CD4-positive, alpha-beta memory T cell (primary cell): ENCODE measurements around the gene ATXN7L1. TPM values are rescaled to one million over a fixed set of nuclear protein-coding genes. Genes with fewer than 3 reads are reported as not detected.
"Not testable (repeated sequence)": the region's sequence is repeated elsewhere in the genome, so short reads cannot be mapped to it uniquely, and the experiment has no call there.

Source experiments
- CTCF ChIA-PET: fragments of 350-600 bp; sonication (Branson Sonifier 250); formaldehyde crosslinking; loops from one replicate; lab custom pipeline; 2021; ENCODE audit warnings: inconsistent platforms; ENCODE audit not compliant: partially characterized antibody; lab: Charles Lee
- POLR2A ChIA-PET: fragments of 350-600 bp; sonication (Branson Sonifier 250); formaldehyde crosslinking; loops from one replicate; lab custom pipeline; 2021; ENCODE audit not compliant: partially characterized antibody; lab: Charles Lee
- DNase-seq, 5 donors: peaks; one replicate each; pipeline versions ENCODE4 v3.0.0 to v3.0.0-alpha.2; 2020 to 2022; ENCODE audit warnings: mixed read lengths in 1 of 5
- H3K27ac ChIP-seq: one replicate; pipeline ENCODE4 v1.7.0; 2013; ENCODE audit warnings: low read depth, low read length
- H3K27me3 ChIP-seq: 2 replicates; pipeline ENCODE4 v1.7.0; 2013; ENCODE audit warnings: mild to moderate bottlenecking, low read length, moderate library complexity; ENCODE audit not compliant: insufficient read depth
- H3K36me3 ChIP-seq: 2 replicates; pipeline ENCODE4 v1.7.0; 2013; ENCODE audit warnings: mild to moderate bottlenecking, low read length, moderate library complexity; ENCODE audit not compliant: insufficient read depth
- H3K4me1 ChIP-seq: 2 replicates; pipeline ENCODE4 v1.7.0; 2013; ENCODE audit warnings: mild to moderate bottlenecking, low read length, moderate library complexity; ENCODE audit not compliant: insufficient read depth
- H3K4me3 ChIP-seq, 2 donors: one replicate each; pipeline ENCODE4 v1.7.0; 2013; ENCODE audit warnings: low read length in 2 of 2, mild to moderate bottlenecking in 1 of 2
- H3K9me3 ChIP-seq, 2 donors: one replicate each; pipeline ENCODE4 v1.7.0; 2013; ENCODE audit warnings: low read length in 2 of 2, control low read depth in 1 of 2; ENCODE audit not compliant: control insufficient read depth in 1 of 2
- H3K27ac Mint-ChIP-seq, 7 donors: one replicate each; pipeline ENCODE4 v1.8.0; 2020 to 2021; ENCODE audit warnings: mixed read lengths in 7 of 7, mild to moderate bottlenecking in 6 of 7, inconsistent platforms in 3 of 7, moderate library complexity in 3 of 7
- H3K27me3 Mint-ChIP-seq, 2 donors: one replicate each; pipeline ENCODE4 v1.8.0; 2020 to 2021; ENCODE audit warnings: mixed read lengths in 2 of 2
- H3K36me3 Mint-ChIP-seq, 2 donors: one replicate each; pipeline ENCODE4 v1.8.0; 2020 to 2021; ENCODE audit warnings: mixed read lengths in 2 of 2, inconsistent platforms in 1 of 2, mild to moderate bottlenecking in 1 of 2
- H3K4me1 Mint-ChIP-seq, 4 donors: one replicate each; pipeline ENCODE4 v1.8.0; 2020 to 2021; ENCODE audit warnings: mixed read lengths in 4 of 4, mild to moderate bottlenecking in 1 of 4
- H3K4me3 Mint-ChIP-seq, 8 donors: one replicate each; pipeline ENCODE4 v1.8.0; 2020 to 2021; ENCODE audit warnings: mixed read lengths in 8 of 8, mild to moderate bottlenecking in 7 of 8, moderate library complexity in 6 of 8, inconsistent platforms in 3 of 8
- H3K9me3 Mint-ChIP-seq, 8 donors: one replicate each; pipeline ENCODE4 v1.8.0; 2020 to 2021; ENCODE audit warnings: mixed read lengths in 8 of 8, mild to moderate bottlenecking in 5 of 8, inconsistent platforms in 3 of 8, moderate library complexity in 1 of 8
- intact Hi-C: fragments of 100-400 bp; cut with micrococcal nuclease; formaldehyde crosslinking; loops from one replicate; pipeline ENCODE4 v1.15.1; 2023
- polyA plus RNA-seq, 2 donors: library from polyadenylated mRNA; unstranded; fragments of 300-500 nt; fragmentation: Illumina TruSeq; gene quantifications; one replicate each; pipeline ENCODE4 v1.2.3, GENCODE V29; 2021
- total RNA-seq, 2 experiments: library from RNA; stranded (reverse); gene quantifications; one replicate each; pipeline ENCODE4 v1.2.3, GENCODE V29; 2021

The ATXN7L1 gene
- total and polyA plus RNA-seq, 4 experiments from 2014 or later: 8.7 to 62.2 (median 42.6) TPM

- no peaks in the 10 kb centered on the region for H3K27me3 ChIP-seq
- peaks cover 19% of the 10 kb centered on the region for H3K4me1 ChIP-seq
- Mint-ChIP-seq H3K27me3 (no peaks in the 10 kb centered on the region), H3K4me3 (no peak overlapping the region), H3K27ac (no peak overlapping the region), H3K4me1 (peaks cover 14 to 21% (median 17%) of the 10 kb centered on the region in 4 donors), H3K9me3 (peaks cover 0 to 5% (median 4%) of the 10 kb centered on the region in 8 donors), H3K36me3 (peaks cover 3 to 6% of the 10 kb centered on the region in 2 donors)
- no peaks in the 10 kb centered on the region for H3K36me3 ChIP-seq
- intact Hi-C loops: no loop called here
- ChIA-PET CTCF (interaction anchor here (0.8 to 1.0 kb wide), 2 partner anchors 48 to 51 kb away, joined by 3 read pairs; no protein-coding TSS in a partner anchor), POLR2A (interaction anchor here (1.3 kb wide), 1 partner anchor 145 kb away, joined by 3 read pairs; no protein-coding TSS in a partner anchor)
- H3K9me3 ChIP-seq: no peaks in the 10 kb centered on the region
- H3K27ac ChIP-seq: no peak overlapping the region
- DNase-seq: no peak
- H3K4me3 ChIP-seq: no peak overlapping the region
These were observed 171.0 kb downstream of the ATXN7L1 start for GRCh38 chr7:105705427-105705826.

DNA sequence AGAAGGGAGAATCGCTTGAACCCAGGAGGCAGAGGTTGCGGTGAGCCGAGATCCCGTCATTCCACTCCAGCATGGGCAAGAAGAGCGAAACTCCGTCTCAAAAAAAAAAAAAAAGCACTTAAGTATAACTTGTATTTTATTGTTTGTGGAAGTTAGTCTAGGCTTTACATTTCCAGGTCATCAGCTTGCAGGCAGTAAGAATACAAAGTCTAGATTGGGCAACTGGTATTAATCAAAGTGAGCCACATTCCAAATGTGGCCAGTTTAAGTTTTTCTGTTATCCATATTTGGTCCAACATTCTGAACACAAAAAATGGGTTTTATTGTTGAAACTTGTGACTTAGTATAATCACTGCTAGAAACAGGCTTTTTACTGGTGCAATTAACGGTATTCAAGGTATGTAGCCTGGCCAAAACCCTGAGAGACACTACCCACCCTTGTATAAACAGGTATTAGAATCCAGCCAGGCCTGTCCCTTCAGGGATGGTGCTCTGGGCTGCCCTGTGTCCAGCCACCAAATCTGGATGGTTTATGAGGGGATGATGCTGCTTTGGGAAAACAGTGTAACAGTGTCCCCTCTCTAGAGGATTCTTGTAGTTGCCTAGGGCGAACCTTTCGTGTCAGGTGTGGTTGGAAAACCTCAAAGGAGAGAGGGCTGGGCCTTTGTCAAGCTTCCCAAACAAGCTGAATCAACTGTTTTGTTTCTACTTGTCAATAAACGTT is 173.0 kb downstream of the ATXN7L1 start:
- no peaks in the 10 kb centered on the region for H3K9me3 Mint-ChIP-seq
- intact Hi-C loops: no loop called here
- H3K4me1 Mint-ChIP-seq: peaks cover 13 to 17% (median 15%) of the 10 kb centered on the region in 4 donors
- no peak overlapping the region for H3K4me3 Mint-ChIP-seq
- Histone ChIP-seq H3K9me3 (no peaks in the 10 kb centered on the region), H3K4me1 (peaks cover 15% of the 10 kb centered on the region), H3K36me3 (no peaks in the 10 kb centered on the region), H3K4me3 (no peak overlapping the region), H3K27ac (no peak overlapping the region), H3K27me3 (no peaks in the 10 kb centered on the region)
- peaks cover 0 to 2% of the 10 kb centered on the region in 2 donors for H3K36me3 Mint-ChIP-seq
- ChIA-PET POLR2A (no interaction called here), CTCF (interaction anchor here (1.1 kb wide), 1 partner anchor 47 kb away, joined by 3 read pairs; no protein-coding TSS in a partner anchor)
- H3K27me3 Mint-ChIP-seq: no peaks in the 10 kb centered on the region
- no peak for DNase-seq
- peak overlapping the region in 2 of 7 donors; percentile 17 to 59 for H3K27ac Mint-ChIP-seq

DNA sequence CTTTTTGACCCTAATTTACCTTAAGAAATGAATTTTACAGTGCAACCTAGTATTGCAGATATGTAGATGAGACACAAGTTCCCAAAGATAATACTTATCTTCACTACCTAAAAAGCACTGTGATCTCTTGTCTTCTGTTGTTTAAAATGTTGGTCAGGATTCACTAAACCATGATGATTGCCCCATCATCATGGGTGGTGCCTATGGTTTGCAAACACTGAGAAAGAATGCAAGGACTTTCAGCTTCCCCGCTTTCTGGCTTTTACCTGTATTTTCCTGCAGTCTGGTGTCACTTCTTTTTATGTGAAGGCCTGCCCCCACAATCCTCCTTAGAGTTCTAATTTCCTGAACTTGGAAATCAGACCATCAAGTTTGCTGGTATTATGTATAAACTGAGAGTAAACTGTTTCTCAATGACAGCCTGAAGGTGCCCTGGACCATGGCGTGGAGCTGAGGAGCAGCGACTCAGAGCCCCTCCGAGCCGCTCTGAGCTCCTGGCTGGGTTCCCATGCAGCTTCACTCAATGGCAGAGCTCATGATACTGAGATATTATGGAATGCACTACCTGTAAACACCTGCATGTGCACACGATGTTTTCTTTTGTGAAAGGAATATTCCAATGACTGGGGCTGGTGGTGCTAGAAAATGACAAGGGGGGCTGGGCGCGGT is 176.7 kb downstream of the ATXN7L1 start:
- Mint-ChIP-seq H3K9me3 (peaks cover 0 to 20% (median 10%) of the 10 kb centered on the region in 8 donors), H3K27ac (no peak overlapping the region), H3K4me3 (no peak overlapping the region), H3K4me1 (peaks cover 0 to 12% (median 6%) of the 10 kb centered on the region in 4 donors), H3K27me3 (no peaks in the 10 kb centered on the region), H3K36me3 (peaks cover 3 to 26% of the 10 kb centered on the region in 2 donors)
- no peaks in the 10 kb centered on the region for H3K36me3 ChIP-seq
- H3K4me1 ChIP-seq: no peaks in the 10 kb centered on the region
- DNase-seq: no peak
- no peaks in the 10 kb centered on the region for H3K9me3 ChIP-seq
- intact Hi-C loops: no loop called here
- no peak overlapping the region for H3K27ac ChIP-seq
- no peak overlapping the region for H3K4me3 ChIP-seq
- ChIA-PET POLR2A (interaction anchor here (0.8 kb wide), 1 partner anchor 9 kb away, joined by 3 read pairs; no protein-coding TSS in a partner anchor), CTCF (interaction anchor here (1.2 kb wide), 1 partner anchor 43 kb away, joined by 6 read pairs; no protein-coding TSS in a partner anchor)
- no peaks in the 10 kb centered on the region for H3K27me3 ChIP-seq

- peaks cover 0 to 20% (median 10%) of the 10 kb centered on the region in 8 donors for H3K9me3 Mint-ChIP-seq
- H3K27ac ChIP-seq: no peak overlapping the region
- DNase-seq: no peak
- no peak overlapping the region for H3K27ac Mint-ChIP-seq
- H3K4me1 ChIP-seq: peaks cover 8% of the 10 kb centered on the region
- no peaks in the 10 kb centered on the region for H3K27me3 ChIP-seq
- H3K36me3 Mint-ChIP-seq: peaks cover 3 to 26% of the 10 kb centered on the region in 2 donors
- H3K36me3 ChIP-seq: no peaks in the 10 kb centered on the region
- H3K4me3 ChIP-seq: no peak overlapping the region
- H3K4me1 Mint-ChIP-seq: peaks cover 4 to 20% (median 11%) of the 10 kb centered on the region in 4 donors
- no peaks in the 10 kb centered on the region for H3K27me3 Mint-ChIP-seq
- ChIA-PET POLR2A (no interaction called here), CTCF (interaction anchor here (1.6 kb wide), 1 partner anchor 63 kb away, joined by 4 read pairs; no protein-coding TSS in a partner anchor)
- H3K4me3 Mint-ChIP-seq: no peak overlapping the region
- H3K9me3 ChIP-seq: no peaks in the 10 kb centered on the region
- intact Hi-C loops: no loop called here
These were observed 177.9 kb downstream of the ATXN7L1 start for GRCh38 chr7:105698531-105698930.

GRCh38 chr7:105697753-105698152 is 178.6 kb downstream of the ATXN7L1 start:
- Histone ChIP-seq H3K27ac (no peak overlapping the region), H3K4me3 (no peak overlapping the region), H3K4me1 (peaks cover 16% of the 10 kb centered on the region), H3K27me3 (no peaks in the 10 kb centered on the region), H3K9me3 (no peaks in the 10 kb centered on the region), H3K36me3 (no peaks in the 10 kb centered on the region)
- no peak for DNase-seq
- H3K27ac Mint-ChIP-seq: peak overlapping the region in 2 of 7 donors; percentile 56 to 57
- ChIA-PET POLR2A (no interaction called here), CTCF (interaction anchor here (1.6 kb wide), 1 partner anchor 63 kb away, joined by 4 read pairs; no protein-coding TSS in a partner anchor)
- peaks cover 3 to 26% of the 10 kb centered on the region in 2 donors for H3K36me3 Mint-ChIP-seq
- intact Hi-C loops: no loop called here
- peaks cover 8 to 28% (median 16%) of the 10 kb centered on the region in 4 donors for H3K4me1 Mint-ChIP-seq
- H3K4me3 Mint-ChIP-seq: no peak overlapping the region
- H3K9me3 Mint-ChIP-seq: peaks cover 0 to 20% (median 10%) of the 10 kb centered on the region in 8 donors
- H3K27me3 Mint-ChIP-seq: no peaks in the 10 kb centered on the region

DNA sequence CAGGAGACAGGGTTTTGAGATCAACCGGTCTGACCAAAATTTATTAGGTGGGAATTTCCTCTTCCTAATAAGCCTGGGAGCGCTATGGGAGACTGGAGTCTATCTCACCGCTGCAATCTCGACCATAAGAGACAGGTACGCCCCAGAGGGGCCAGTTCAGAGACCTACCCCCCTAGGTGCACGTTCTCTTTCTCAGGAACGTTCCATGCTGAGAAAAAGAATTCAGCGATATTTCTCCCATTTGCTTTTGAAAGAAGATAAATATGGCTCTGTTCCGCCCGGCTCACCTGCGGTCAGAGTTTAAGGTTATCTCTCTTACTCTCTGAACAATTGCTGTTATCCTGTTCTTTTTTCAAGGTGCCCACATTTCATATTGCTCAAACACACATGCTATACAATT is 179.2 kb downstream of the ATXN7L1 start:
- DNase-seq, H3K27me3 ChIP-seq, CTCF ChIA-PET, H3K36me3 ChIP-seq, H3K27ac ChIP-seq, H3K4me3 ChIP-seq, POLR2A ChIA-PET, H3K27ac Mint-ChIP-seq, H3K9me3 ChIP-seq, intact Hi-C loops, H3K27me3 Mint-ChIP-seq, H3K4me3 Mint-ChIP-seq: not testable (repeated sequence)
- peaks cover 21% of the 10 kb centered on the region for H3K4me1 ChIP-seq
- Mint-ChIP-seq H3K36me3 (peaks cover 3 to 24% of the 10 kb centered on the region in 2 donors), H3K9me3 (peaks cover 0 to 20% (median 10%) of the 10 kb centered on the region in 8 donors), H3K4me1 (peaks cover 10 to 34% (median 22%) of the 10 kb centered on the region in 4 donors)
